Measurements from ENCODE around the gene MIB1.

The MIB1 gene

DNA sequence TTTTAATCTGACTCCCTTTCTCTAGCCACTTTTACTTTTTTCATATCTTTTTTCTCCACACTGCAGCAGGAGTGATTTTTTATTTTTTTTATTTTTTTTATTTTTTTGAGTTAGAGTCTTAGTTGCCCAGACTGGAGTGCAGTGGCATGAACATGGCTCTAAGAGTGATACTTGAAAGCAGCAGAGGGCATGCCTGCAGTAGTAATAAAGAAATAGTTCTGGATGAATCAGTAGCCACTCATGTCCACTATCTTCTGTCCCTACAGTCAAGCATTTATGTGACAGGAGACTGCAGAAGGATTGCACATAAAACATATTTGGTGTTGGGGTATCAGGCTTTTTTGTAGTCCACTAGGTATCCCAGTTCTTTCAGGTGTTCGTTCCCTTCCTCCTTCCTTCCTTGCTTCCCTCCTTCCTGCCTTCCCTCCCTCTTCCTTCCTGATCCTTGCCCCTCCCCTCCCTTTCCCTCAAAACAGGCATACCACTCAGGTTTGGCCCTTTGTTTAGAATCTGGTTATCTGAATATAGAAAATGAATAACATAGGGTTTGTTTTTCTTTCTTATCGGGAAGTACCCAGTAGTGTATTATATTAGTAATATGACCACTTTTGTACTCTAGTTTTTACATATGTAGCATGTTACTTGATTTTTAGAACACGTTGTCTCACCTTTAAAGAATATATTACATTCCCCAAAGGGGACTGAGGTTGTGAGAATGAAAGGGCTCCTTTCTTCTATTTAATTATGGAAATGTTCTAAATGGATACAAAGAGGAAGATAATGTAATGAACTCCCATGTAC lies 23.5 kb downstream of the MIB1 start:
- no peak for ATAC-seq
- TF ChIP-seq TCF4 (CRISPR knock-in tag; IDR thresholded peaks at IDR 0.05; ENCODE audit: borderline replicate concordance) (no peak), CSDC2 (CRISPR knock-in tag; IDR thresholded peaks at IDR 0.05) (no peak), CREB5 (CRISPR knock-in tag; IDR thresholded peaks at IDR 0.05; ENCODE audit: low read depth) (no peak), RARB (CRISPR knock-in tag; IDR thresholded peaks at IDR 0.05) (no peak), ARNTL (CRISPR knock-in tag; IDR thresholded peaks at IDR 0.05; ENCODE audit: borderline replicate concordance, low read depth) (no peak), ISL1 (CRISPR knock-in tag; IDR thresholded peaks at IDR 0.05) (no peak), ZNF565 (CRISPR knock-in tag; conservative IDR thresholded peaks at IDR 0.05; ENCODE audit: low read depth) (no peak), ZFP3 (CRISPR knock-in tag; IDR thresholded peaks at IDR 0.05) (no peak), BACH2 (CRISPR knock-in tag; IDR thresholded peaks at IDR 0.05; ENCODE audit: borderline replicate concordance) (no peak), ZFP30 (CRISPR knock-in tag; IDR thresholded peaks at IDR 0.05) (no peak), ZNF8 (CRISPR knock-in tag; IDR thresholded peaks at IDR 0.05) (no peak), ESRRG (CRISPR knock-in tag; IDR thresholded peaks at IDR 0.05) (no peak), ZC3H10 (CRISPR knock-in tag; IDR thresholded peaks at IDR 0.05) (no peak), TOX (CRISPR knock-in tag; IDR thresholded peaks at IDR 0.05; ENCODE audit: borderline replicate concordance) (no peak), ZNF70 (CRISPR knock-in tag; IDR thresholded peaks at IDR 0.05) (no peak), GLIS3 (CRISPR knock-in tag; IDR thresholded peaks at IDR 0.05) (no peak)
- TF ChIP-seq, protein P1, sequence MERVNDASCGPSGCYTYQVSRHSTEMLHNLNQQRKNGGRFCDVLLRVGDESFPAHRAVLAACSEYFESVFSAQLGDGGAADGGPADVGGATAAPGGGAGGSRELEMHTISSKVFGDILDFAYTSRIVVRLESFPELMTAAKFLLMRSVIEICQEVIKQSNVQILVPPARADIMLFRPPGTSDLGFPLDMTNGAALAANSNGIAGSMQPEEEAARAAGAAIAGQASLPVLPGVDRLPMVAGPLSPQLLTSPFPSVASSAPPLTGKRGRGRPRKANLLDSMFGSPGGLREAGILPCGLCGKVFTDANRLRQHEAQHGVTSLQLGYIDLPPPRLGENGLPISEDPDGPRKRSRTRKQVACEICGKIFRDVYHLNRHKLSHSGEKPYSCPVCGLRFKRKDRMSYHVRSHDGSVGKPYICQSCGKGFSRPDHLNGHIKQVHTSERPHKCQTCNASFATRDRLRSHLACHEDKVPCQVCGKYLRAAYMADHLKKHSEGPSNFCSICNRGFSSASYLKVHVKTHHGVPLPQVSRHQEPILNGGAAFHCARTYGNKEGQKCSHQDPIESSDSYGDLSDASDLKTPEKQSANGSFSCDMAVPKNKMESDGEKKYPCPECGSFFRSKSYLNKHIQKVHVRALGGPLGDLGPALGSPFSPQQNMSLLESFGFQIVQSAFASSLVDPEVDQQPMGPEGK (CRISPR knock-in tag; IDR thresholded peaks at IDR 0.05; ENCODE audit: borderline replicate concordance): no peak
- TF ChIP-seq, protein P2, sequence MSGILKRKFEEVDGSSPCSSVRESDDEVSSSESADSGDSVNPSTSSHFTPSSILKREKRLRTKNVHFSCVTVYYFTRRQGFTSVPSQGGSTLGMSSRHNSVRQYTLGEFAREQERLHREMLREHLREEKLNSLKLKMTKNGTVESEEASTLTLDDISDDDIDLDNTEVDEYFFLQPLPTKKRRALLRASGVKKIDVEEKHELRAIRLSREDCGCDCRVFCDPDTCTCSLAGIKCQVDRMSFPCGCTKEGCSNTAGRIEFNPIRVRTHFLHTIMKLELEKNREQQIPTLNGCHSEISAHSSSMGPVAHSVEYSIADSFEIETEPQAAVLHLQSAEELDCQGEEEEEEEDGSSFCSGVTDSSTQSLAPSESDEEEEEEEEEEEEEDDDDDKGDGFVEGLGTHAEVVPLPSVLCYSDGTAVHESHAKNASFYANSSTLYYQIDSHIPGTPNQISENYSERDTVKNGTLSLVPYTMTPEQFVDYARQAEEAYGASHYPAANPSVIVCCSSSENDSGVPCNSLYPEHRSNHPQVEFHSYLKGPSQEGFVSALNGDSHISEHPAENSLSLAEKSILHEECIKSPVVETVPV (CRISPR knock-in tag; IDR thresholded peaks at IDR 0.05): no peak

DNA sequence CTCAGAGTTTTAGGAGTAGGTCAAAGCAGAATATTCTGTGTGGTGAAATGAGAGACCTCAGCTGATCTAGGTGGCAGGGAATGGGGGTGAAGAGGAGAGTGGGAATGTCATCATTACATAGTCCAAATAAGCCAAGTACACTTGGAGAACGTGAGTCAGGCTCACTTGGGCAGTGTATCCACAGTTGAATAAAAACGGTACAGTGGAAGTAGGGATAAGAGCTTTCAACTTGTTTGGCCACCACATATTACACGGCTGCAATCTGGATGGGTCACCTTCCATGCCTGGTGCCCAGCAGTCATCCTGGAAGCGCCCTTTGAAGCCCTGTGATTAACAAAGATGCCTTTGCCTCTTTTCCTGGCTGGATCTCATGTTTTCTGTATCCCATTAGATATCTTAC lies 28.6 kb downstream of the MIB1 start:
- no peak for ATAC-seq
- TF ChIP-seq ZFP3 (CRISPR knock-in tag; IDR thresholded peaks at IDR 0.05) (no peak), ZNF70 (CRISPR knock-in tag; IDR thresholded peaks at IDR 0.05) (no peak)
- TF ChIP-seq, protein P2 (CRISPR knock-in tag; IDR thresholded peaks at IDR 0.05): no peak

DNA sequence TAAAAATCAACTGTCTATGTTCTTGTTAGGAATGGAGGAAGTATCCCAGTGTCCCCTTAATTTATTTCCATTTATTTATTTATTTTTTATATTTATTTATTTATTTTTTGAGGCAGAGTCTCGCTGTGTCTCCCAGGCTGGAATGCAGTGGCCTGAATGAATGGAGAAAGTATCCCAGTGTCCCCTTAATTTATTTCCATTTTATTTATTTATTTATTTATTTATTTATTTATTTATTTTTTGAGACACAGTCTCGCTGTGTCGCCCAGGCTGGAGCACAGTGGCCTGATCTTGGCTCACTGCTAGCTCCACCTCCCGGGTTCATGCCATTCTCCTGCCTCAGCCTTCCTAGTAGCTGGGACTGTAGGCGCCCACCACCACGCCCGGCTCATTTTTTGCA lies 34.1 kb downstream of the MIB1 start:
- ATAC-seq: no peak

More for the DNA sequence above, 34.1 kb downstream of the MIB1 start:
- TF ChIP-seq, protein P2 (CRISPR knock-in tag; IDR thresholded peaks at IDR 0.05): no peak
- TF ChIP-seq, protein P3, sequence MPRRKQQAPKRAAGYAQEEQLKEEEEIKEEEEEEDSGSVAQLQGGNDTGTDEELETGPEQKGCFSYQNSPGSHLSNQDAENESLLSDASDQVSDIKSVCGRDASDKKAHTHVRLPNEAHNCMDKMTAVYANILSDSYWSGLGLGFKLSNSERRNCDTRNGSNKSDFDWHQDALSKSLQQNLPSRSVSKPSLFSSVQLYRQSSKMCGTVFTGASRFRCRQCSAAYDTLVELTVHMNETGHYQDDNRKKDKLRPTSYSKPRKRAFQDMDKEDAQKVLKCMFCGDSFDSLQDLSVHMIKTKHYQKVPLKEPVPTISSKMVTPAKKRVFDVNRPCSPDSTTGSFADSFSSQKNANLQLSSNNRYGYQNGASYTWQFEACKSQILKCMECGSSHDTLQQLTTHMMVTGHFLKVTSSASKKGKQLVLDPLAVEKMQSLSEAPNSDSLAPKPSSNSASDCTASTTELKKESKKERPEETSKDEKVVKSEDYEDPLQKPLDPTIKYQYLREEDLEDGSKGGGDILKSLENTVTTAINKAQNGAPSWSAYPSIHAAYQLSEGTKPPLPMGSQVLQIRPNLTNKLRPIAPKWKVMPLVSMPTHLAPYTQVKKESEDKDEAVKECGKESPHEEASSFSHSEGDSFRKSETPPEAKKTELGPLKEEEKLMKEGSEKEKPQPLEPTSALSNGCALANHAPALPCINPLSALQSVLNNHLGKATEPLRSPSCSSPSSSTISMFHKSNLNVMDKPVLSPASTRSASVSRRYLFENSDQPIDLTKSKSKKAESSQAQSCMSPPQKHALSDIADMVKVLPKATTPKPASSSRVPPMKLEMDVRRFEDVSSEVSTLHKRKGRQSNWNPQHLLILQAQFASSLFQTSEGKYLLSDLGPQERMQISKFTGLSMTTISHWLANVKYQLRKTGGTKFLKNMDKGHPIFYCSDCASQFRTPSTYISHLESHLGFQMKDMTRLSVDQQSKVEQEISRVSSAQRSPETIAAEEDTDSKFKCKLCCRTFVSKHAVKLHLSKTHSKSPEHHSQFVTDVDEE (CRISPR knock-in tag; IDR thresholded peaks at IDR 0.05): no peak
- TF ChIP-seq TOX (CRISPR knock-in tag; IDR thresholded peaks at IDR 0.05; ENCODE audit: borderline replicate concordance): no peak
- TF ChIP-seq ZFP3 (CRISPR knock-in tag; IDR thresholded peaks at IDR 0.05): no peak
- no peak for TF ChIP-seq ZNF565 (CRISPR knock-in tag; conservative IDR thresholded peaks at IDR 0.05; ENCODE audit: low read depth)
- no peak for TF ChIP-seq OSR1 (CRISPR knock-in tag; IDR thresholded peaks at IDR 0.05)
- TF ChIP-seq BACH2 (CRISPR knock-in tag; IDR thresholded peaks at IDR 0.05; ENCODE audit: borderline replicate concordance): no peak
- no peak for TF ChIP-seq PPARA (CRISPR knock-in tag; IDR thresholded peaks at IDR 0.05; ENCODE audit: borderline replicate concordance)

All from SK-N-SH treated with all-trans-retinoic acid at 6 μM for 48 hours (cell line).